ENCODE data around the gene EDN2. TPM values are rescaled to one million over a fixed set of nuclear protein-coding genes. Genes with fewer than 3 reads are reported as not detected.

The EDN2 gene
- not detected in 2 replicates for total RNA-seq

DNA sequence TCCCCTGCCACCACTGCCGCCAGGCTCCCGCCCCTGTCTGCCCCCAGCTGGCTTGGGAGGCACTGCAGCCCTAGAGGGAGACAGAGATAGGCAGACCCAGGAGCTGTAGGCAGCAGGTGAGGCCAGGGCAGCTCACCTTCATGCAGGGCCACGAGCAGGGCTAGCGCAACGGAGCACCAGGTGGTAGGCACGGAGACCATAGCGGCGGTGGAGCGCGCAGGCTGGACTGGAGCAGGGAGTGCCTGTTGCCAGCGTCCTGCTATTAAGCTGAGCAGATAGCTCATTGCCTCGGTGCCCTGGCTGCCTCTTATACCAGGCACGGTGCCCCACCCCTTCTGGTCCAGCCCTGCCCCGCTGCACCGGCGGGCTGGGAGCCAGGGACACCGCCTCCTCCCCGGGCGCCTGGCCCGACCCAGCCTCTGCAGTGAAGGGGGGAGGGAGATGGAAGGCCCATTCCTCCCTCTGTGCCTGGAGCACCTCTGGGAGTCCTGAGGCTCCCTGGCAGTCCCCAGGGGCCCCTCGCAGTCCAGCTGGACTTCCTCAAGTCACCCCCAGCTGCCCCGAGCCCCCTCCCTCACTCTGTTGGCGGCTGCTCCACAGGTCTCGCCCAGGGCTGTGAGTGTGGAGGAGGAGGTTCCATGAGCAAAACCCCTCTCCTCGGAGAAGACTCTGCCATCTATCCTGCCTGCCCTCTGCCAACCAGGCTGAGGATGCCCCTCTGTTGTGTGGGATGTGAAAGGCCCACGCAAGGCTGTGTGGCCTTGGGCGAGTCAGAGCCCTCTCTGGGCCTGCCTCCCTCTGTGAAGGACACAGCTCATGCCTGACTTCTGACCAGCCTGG is at the start of gene EDN2:
Gene EDN2, minus strand, starts transcription at position 282 of the 840 bp plus-strand sequence. Its CDS starts 82 bp downstream, at position 200.

Other genes with a start within 250 kb of the EDN2 start
- gene SCMH1, start 242.4 kb downstream of the EDN2 start, total RNA-seq: 8.1 and 11.9 TPM in 2 replicates
- gene FOXO6, start 123.2 kb downstream of the EDN2 start, total RNA-seq: 0.30 and 0.32 TPM in 2 replicates

Measured in epithelial cell of umbilical artery (primary cell).